Measurements from ENCODE around the gene PEX3.
"Not testable (repeated sequence)": the region's sequence is repeated elsewhere in the genome, so short reads cannot be mapped to it uniquely, and the experiment has no call there.

The PEX3 gene, protein sequence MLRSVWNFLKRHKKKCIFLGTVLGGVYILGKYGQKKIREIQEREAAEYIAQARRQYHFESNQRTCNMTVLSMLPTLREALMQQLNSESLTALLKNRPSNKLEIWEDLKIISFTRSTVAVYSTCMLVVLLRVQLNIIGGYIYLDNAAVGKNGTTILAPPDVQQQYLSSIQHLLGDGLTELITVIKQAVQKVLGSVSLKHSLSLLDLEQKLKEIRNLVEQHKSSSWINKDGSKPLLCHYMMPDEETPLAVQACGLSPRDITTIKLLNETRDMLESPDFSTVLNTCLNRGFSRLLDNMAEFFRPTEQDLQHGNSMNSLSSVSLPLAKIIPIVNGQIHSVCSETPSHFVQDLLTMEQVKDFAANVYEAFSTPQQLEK

GRCh38 chr6:143450453-143451371 is at the start of gene PEX3, which contains the start of gene ADAT2:
PEX3 (plus strand) TSS chr6:143450805; CDS start chr6:143451043, 238 bp downstream.
ADAT2 (minus strand) TSS chr6:143450695; CDS start chr6:143450658, 37 bp downstream.
- peak; percentile 95 for DNase-seq

GRCh38 chr6:143401068-143401446 is 49.5 kb upstream of the PEX3 start:
- DNase-seq, result no peak

DNA sequence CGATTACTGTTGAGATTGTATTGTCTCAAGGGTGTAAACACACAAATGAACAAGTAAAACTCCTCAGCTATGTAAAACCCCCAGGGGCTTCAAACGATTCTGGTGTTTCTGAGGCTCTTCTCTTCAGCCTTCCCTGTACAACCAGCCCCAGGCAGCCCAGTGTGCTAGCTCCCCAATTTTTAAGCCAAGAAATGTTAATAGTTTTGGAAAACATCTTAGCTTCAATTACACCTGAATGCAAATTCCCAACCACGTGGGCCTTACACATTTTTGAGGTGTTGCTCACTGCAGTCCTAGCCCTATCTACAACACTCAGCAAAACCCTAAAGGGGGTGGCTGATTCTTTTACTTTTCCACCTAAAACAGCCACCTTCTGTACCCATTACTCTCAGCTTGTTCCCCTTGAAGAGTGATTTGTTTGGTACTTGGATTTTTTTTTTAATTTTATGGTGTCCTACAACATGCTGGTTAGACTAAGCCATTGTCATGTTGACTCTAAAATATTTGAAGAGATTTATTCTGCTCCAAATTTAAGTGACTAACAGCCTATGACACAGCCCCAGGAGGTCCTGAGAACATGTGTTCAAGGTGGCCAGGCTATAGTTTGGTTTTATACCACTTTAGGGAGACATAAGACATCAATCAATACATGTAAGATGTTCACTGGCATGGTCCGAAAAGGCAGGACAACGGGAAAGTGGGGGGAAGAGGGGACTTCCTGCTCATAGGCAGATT is 48.8 kb upstream of the PEX3 start:
- DNase-seq, result no peak

DNA sequence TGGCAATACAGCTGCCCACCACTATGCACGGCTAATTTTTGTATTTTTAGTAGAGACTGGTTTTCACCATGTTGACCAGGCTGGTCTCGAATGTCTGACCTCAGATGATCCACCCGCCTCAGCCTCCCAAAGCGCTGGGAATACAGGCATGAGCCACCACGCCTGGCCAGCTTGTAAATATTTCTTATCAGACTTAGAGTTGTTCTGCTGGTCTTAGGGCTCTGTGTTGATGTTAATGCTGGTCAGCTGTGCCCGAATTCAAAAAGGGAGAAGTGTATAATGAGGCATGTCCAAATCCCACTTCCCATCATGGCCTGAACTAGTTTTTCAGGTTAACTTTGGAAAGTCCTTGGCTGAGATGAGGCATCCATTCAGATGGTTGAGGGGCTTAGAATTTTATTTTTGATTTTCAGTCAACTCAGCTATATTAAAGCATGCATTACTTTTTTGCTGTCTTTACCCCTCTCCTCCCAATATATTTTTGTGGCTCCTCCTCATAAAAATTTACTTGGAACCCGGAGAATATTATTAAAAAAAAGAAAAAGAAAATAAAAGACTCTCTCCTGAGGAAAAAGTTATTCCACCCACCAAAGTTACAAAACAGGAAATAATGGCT is 47.8 kb upstream of the PEX3 start:
- DNase-seq, result no peak

DNA sequence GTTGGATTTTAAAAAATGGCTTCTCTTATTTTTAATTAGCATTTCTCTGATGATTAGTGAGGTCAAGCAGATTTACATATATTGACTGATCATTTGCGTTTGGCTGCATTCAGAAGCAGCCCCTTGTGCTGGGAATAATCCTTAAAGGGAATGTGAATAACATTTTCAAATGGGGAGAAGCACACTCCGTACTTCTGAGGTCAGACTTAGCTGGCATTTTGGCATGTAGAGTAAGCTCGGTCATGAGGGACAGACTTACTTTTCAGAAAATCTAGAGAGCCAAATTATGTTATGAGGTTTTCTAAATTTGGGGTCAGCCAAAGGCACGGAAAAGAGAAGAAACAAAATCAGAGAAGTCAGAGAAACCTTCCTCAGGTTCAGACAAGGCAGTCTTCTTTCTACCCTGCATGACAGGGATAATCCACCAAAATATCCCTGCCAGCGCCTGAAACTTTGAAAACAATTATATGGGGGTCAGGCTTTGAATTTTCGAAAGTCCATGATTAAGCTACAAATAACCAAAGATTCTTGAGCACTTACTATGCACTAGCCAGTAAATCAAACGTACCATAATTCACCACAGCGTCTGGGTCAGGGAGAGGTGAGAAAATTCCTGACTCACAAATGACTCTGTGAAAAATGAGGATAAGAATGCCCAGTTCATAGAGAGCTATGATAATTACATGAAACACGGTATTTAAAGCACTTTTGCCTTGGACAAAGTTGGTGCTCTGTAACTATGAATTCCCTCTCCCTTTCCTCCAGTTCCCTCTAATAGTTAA is 45.0 kb upstream of the PEX3 start:
- DNase-seq, result peak; percentile 9

GRCh38 chr6:143406673-143407072 is 43.9 kb upstream of the PEX3 start:
- DNase-seq, result no peak

- no peak for DNase-seq
Measured at GRCh38 chr6:143408151-143408786, 42.3 kb upstream of the PEX3 start.

DNA sequence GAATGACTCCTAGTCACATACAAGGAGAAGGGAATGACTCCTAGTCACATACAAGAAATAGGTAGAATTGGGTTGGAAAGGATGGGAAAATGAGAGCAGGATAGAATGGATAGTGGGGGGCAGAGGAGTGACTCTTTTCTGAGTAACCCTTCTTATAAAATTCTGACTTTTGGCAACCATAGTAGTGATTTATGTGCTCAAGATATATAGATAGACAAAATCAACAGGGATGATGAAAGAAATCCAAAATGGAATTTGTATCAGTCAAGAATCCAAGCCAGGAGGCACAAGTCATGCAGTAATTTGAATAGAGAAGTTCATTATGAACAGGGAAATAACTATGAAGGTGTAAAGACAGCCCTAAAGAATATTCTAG is 41.8 kb upstream of the PEX3 start:
- DNase-seq, result no peak

- peak; percentile 18 for DNase-seq
Measured at GRCh38 chr6:143410859-143411270, 39.7 kb upstream of the PEX3 start.

DNA sequence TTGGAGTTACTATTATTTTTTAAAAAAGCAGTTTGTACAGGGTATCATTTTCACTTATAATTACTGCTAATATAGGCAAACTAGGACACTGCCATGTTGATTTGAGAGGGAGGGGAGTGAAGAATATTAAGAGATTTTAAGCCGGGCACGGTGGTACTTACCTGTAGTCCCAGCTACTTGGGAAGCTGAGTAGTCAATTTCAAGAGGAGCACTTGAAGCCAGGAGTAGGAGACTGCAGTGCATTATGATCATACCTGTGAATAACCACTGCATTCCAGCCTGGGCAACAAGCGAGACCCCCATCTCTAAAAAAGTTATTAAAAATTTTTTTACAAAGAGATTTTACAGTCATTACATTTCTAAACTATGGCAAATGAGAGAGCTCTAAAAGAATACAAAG is 35.8 kb upstream of the PEX3 start:
- DNase-seq, result no peak

DNA sequence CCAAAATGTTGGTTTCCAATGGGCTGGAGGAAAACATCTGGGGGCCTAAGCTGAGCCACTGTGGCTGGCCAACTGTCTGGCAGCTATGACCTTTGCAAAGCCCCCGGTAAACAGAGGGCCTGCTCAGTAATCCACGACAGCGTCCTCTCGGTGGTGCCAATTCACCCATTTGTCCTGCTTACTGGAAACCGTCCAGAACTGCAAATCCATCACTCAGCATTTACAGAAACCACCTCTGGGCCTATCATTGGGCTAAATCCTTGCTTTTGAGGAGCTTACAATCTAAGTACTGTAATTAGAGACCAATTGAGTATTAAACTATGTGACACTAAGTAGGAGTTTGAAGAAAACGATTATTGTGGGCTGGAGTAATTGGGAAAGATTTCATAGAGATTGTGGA is 31.1 kb upstream of the PEX3 start:
- DNase-seq, result no peak

GRCh38 chr6:143426026-143426425 is 24.6 kb upstream of the PEX3 start:
- DNase-seq, result no peak

- peak; percentile 56 for DNase-seq
Measured at GRCh38 chr6:143427109-143427817, 23.3 kb upstream of the PEX3 start.

- no peak for DNase-seq
Measured at GRCh38 chr6:143429970-143430369, 20.6 kb upstream of the PEX3 start.

DNA sequence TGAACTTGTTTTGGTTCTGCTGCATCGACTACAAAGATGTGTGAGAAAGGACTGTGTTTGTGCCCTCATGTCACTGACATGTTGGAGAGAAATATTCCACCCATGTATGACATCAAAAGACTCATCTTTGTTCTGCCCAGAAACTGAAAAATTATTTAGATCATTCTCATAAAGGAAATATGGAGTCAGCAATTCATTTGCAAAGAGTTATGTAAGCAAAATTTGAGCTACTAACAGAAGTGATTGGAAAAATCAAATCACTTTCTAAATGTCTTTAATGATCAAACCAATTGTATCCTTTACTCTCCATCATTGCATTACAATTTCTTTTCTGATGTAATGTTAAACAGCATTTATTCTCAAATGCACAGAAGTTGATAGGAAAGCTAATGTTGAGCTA is 19.4 kb upstream of the PEX3 start:
- no peak for DNase-seq

GRCh38 chr6:143432588-143432987 is 18.0 kb upstream of the PEX3 start:
- no peak for DNase-seq

GRCh38 chr6:143441010-143441409 is 9.6 kb upstream of the PEX3 start:
- DNase-seq, result no peak

DNA sequence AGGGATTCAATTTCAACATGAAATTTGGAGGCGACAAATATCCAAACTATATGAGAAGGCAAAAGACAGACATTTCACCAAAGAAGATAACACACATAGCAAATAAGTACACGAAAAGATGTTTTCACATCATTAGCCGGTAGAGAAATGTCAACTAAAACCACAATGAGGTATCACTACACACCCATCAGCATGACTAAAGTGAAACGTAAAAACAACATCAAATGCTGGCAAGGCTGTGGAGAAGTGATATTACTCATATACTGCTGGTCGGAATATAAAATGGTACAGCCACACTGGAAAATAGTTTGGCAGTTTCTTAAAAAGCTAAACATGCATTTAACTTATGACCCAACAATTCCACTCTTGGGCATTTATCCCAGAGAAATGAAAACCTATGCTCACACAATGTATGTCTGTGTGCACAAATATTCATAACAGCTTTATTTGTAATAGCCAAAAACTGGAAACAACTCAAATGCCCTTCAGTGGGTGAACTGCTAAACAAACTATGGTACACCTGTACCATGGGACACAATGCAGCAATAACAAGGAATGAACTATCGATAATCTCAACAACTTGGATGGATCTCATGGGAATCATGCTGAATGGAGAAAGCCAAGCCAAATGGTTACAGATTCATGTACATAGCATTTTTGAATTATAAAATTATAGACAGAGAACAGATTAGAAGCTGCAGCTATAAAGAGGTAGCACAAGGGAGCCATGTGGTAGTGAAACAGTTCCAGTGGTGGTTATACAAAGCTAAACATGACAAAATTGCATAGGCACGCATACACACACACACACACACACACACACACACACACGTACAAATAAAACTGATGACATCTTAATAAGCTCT is 8.7 kb upstream of the PEX3 start:
- no peak for DNase-seq

DNA sequence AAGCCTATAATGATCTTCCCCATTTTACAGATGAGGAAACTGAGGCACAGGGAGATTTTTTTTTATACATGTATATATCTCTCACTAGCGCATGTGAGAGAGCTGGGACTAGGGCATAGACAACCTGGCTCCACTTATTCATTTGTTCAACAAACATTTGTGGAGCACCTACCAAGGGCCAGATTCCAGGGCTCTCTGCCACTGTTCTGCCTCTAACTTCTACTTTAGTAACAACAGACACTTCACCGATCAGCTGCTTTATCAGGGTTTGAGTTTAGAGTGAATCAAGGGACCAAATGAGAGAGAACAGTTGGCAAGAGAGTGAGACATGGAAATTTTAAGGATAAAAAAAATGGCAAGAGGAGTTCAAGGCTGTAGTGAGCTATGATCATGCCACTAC is 7.5 kb upstream of the PEX3 start:
- no peak for DNase-seq

- not testable (repeated sequence) for DNase-seq
Measured at GRCh38 chr6:143447865-143448264, 2.7 kb upstream of the PEX3 start.
